ENCODE data around the gene DRC1. TPM values are rescaled to one million over a fixed set of nuclear protein-coding genes. Genes with fewer than 3 reads are reported as not detected.

The DRC1 gene
- total and polyA plus RNA-seq, 2 of the 4 experiments (the other 2 are of a cell fraction): 0.18 TPM; not detected in 1

DNA sequence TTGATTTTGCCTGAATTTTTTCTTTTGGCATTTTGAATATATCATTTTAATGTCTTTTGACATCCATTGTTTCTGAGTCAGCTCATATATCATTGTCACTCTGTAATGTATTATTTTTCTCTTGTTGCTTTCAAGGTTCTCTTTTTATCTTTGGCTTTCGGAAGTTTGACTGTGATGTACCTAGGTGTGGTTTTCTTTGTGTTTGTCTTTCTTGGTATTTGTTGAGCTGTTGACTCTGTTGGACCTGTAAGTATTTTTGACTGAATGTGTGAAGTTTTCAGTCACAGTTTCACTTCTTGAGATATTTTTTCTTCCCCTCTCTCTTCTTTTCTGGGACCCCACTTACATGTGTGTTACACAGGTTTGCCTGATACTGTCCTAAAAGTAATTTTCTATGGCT, 24.9 kb upstream of the DRC1 start:
- CTCF ChIA-PET: no interaction called here

More for the DNA sequence above, 24.9 kb upstream of the DRC1 start:
- Histone ChIP-seq H3K4me2 (ENCODE audit: low read depth, low read length) (no peak overlapping the region), H2BK5ac (ENCODE audit: low read depth, low read length, poor library complexity, severe bottlenecking) (no peak overlapping the region), H2BK20ac (ENCODE audit: low read depth, low read length) (no peak overlapping the region), H2BK15ac (ENCODE audit: low read depth, low read length) (no peak overlapping the region), H3K4me1 (ENCODE audit: control insufficient read depth, insufficient read depth, low read length) (no peaks in the 10 kb centered on the region), H3K27me3 (ENCODE audit: control insufficient read depth, insufficient read depth, low read length) (no peaks in the 10 kb centered on the region), H3K79me1 (ENCODE audit: low read depth in 1 of 2, low read length in 2 of 2) (peaks cover 3 to 4% of the 10 kb centered on the region in 2 experiments; a peak in 3 of 4 replicates), H4K91ac (ENCODE audit: insufficient read depth, low read depth, low read length) (no peak overlapping the region), H3K23ac (ENCODE audit: low read depth, low read length) (no peak overlapping the region), H3K27ac (ENCODE audit: insufficient read depth, low read length) (no peak overlapping the region), H4K20me1 (ENCODE audit: insufficient read depth, low read length) (no peaks in the 10 kb centered on the region), H3K4ac (ENCODE audit: low read depth, low read length) (no peak overlapping the region), H3K4me3 (ENCODE audit: insufficient read depth, low read depth, low read length) (no peak overlapping the region), H2AK5ac (ENCODE audit: low read depth, low read length) (no peak overlapping the region), H3K14ac (replicated peaks; ENCODE audit: low read depth, low read length) (no peak overlapping the region), H3K36me3 (ENCODE audit: control insufficient read depth, insufficient read depth, low read length) (0 out of 2 replicates have a peak, but pooled peaks cover 2% of the 10 kb centered on the region), H4K5ac (ENCODE audit: low read depth, low read length) (no peak overlapping the region), H4K8ac (ENCODE audit: low read depth in 2 of 2, low read length in 2 of 2) (no peak overlapping the region), H2AFZ (replicated peaks; ENCODE audit: low read length, poor library complexity) (no peak overlapping the region), H3K9ac (ENCODE audit: low read depth, low read length) (no peak overlapping the region), H2BK120ac (ENCODE audit: low read depth, low read length) (no peak overlapping the region), H3K18ac (ENCODE audit: low read depth, low read length) (no peak overlapping the region), H2AK9ac (replicated peaks; ENCODE audit: low read depth, low read length, poor library complexity) (no peak overlapping the region), H3K56ac (ENCODE audit: extremely low read depth, insufficient read depth, low read length) (no peak overlapping the region), H3K9me1 (ENCODE audit: insufficient read depth, low read length) (no peaks in the 10 kb centered on the region), H3K9me3 (ENCODE audit: control insufficient read depth, insufficient read depth, low read length) (no peaks in the 10 kb centered on the region)
- TF ChIP-seq SMC3 (IDR thresholded peaks at IDR 0.05; ENCODE audit: low read depth, low read length): no peak
- TF ChIP-seq MAFK (IDR thresholded peaks at IDR 0.05; ENCODE audit: low read depth, low read length): no peak
- no peak for TF ChIP-seq FOS (IDR thresholded peaks at IDR 0.05; ENCODE audit: low read depth, low read length)
- TF ChIP-seq, protein P1, sequence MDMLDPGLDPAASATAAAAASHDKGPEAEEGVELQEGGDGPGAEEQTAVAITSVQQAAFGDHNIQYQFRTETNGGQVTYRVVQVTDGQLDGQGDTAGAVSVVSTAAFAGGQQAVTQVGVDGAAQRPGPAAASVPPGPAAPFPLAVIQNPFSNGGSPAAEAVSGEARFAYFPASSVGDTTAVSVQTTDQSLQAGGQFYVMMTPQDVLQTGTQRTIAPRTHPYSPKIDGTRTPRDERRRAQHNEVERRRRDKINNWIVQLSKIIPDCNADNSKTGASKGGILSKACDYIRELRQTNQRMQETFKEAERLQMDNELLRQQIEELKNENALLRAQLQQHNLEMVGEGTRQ (IDR thresholded peaks at IDR 0.05; ENCODE audit: low read depth, low read length): no peak
- TF ChIP-seq RFX5 (IDR thresholded peaks at IDR 0.05; ENCODE audit: low read depth, low read length): no peak
- TF ChIP-seq RAD21 (IDR thresholded peaks at IDR 0.05; ENCODE audit: low read length): no peak
- no peak for TF ChIP-seq MXI1 (IDR thresholded peaks at IDR 0.05; ENCODE audit: borderline replicate concordance, low read depth, low read length)
- TF ChIP-seq POLR2A (IDR thresholded peaks at IDR 0.05; ENCODE audit: low read depth, low read length): no peak
- no TSS peak for BruUV-seq (replicated peaks)
- DNase-seq (no peak), ATAC-seq (ENCODE audit: low read depth) (no peak)
- in situ Hi-C loops (cut with MboI; ENCODE audit: low sequenced_read_pairs): no loop called here
- dilution Hi-C loops (cut with HindIII; ENCODE audit: low sequenced_read_pairs, unreplicated experiment): no loop called here
- POLR2A ChIA-PET (ENCODE audit: unreplicated experiment): no interaction called here
- intact Hi-C loops (cut with micrococcal nuclease): no loop called here
- no CpG with 5 or more reads among the region's 1 CpG for WGBS, 2 experiments (ENCODE audit: extremely low coverage in 2 of 2, insufficient read length in 1 of 2)
